Osteoblast (primary cell): ENCODE data around the gene RMC1. TPM values are rescaled to one million over a fixed set of nuclear protein-coding genes. Genes with fewer than 3 reads are reported as not detected.

Experiments
- DNase-seq: peaks from one replicate; pipeline ENCODE4 v3.0.0; 2011; ENCODE audit warnings: low spot score, mixed read lengths; ENCODE audit not compliant: insufficient read length; ENCODE audit errors: missing footprints
- H2AFZ ChIP-seq: 2 replicates; pipeline ENCODE4 v1.6.0; 2011; ENCODE audit warnings: mild to moderate bottlenecking, low read length
- H3K27ac ChIP-seq: 2 replicates; pipeline ENCODE4 v1.5.1; 2011; ENCODE audit warnings: mild to moderate bottlenecking, low read depth, low read length, moderate library complexity
- H3K27me3 ChIP-seq: 2 replicates; pipeline ENCODE4 v1.6.0; 2012; ENCODE audit warnings: mild to moderate bottlenecking, control low read depth, inconsistent platforms, low read length, moderate library complexity; ENCODE audit not compliant: insufficient read depth
- H3K36me3 ChIP-seq: 2 replicates; pipeline ENCODE4 v1.5.1; 2011; ENCODE audit warnings: mild to moderate bottlenecking, low read length, control low read depth, moderate library complexity; ENCODE audit not compliant: insufficient read depth
- H3K4me1 ChIP-seq: 2 replicates; pipeline ENCODE4 v1.5.1; 2011; ENCODE audit warnings: mild to moderate bottlenecking, low read length, control low read depth, moderate library complexity; ENCODE audit not compliant: insufficient read depth
- H3K4me2 ChIP-seq: 2 replicates; pipeline ENCODE4 v1.6.0; 2011; ENCODE audit warnings: mild to moderate bottlenecking, low read length; ENCODE audit not compliant: insufficient read depth
- H3K4me3 ChIP-seq: fragments of 200-600 bp; sonication (generic); 3 replicates; pipeline ENCODE4 v1.5.1; 2012; ENCODE audit warnings: mild to moderate bottlenecking, low read length, inconsistent platforms; ENCODE audit not compliant: insufficient read depth
- H3K79me2 ChIP-seq: 2 replicates; pipeline ENCODE4 v1.6.0; 2012; ENCODE audit warnings: mild to moderate bottlenecking, low read length, control low read depth, inconsistent platforms; ENCODE audit not compliant: insufficient read depth
- H3K9me3 ChIP-seq: 2 replicates; pipeline ENCODE4 v1.5.1; 2011; ENCODE audit warnings: low read depth, low read length, control low read depth
- H4K20me1 ChIP-seq: 2 replicates; pipeline ENCODE4 v1.6.0; 2012; ENCODE audit warnings: mild to moderate bottlenecking, low read length, control low read depth; ENCODE audit not compliant: insufficient read depth
- total RNA-seq: library from RNA; depleted of rRNA; stranded (reverse); fragments of >200 nt; gene quantifications from 2 replicates; pipeline ENCODE4 v1.2.3, GENCODE V29; 2012
- TF ChIP-seq, protein P1 (sequence below): IDR thresholded peaks from 2 replicates; pipeline ENCODE4 v1.5.1; 2011; ENCODE audit warnings: mild to moderate bottlenecking, low read depth, low read length, moderate library complexity; ENCODE audit errors: extremely low read depth

RMC1 gene
- total RNA-seq, 1 donor = 22.8 TPM

GRCh38 chr18:23499291-23499781, 4.0 kb upstream of the RMC1 start:
- Histone ChIP-seq H3K27me3 (no peaks in the 10 kb centered on the region), H3K9me3 (no peaks in the 10 kb centered on the region), H2AFZ (peak overlapping the region; percentile 36), H3K4me2 (peak overlapping the region; percentile 55), H3K36me3 (no peaks in the 10 kb centered on the region), H3K79me2 (peaks cover 10% of the 10 kb centered on the region), H3K4me3 (no peak overlapping the region), H4K20me1 (peaks cover 7% of the 10 kb centered on the region), H3K27ac (peak overlapping the region; percentile 49), H3K4me1 (peaks cover 20% of the 10 kb centered on the region)
- TF ChIP-seq, protein P1, sequence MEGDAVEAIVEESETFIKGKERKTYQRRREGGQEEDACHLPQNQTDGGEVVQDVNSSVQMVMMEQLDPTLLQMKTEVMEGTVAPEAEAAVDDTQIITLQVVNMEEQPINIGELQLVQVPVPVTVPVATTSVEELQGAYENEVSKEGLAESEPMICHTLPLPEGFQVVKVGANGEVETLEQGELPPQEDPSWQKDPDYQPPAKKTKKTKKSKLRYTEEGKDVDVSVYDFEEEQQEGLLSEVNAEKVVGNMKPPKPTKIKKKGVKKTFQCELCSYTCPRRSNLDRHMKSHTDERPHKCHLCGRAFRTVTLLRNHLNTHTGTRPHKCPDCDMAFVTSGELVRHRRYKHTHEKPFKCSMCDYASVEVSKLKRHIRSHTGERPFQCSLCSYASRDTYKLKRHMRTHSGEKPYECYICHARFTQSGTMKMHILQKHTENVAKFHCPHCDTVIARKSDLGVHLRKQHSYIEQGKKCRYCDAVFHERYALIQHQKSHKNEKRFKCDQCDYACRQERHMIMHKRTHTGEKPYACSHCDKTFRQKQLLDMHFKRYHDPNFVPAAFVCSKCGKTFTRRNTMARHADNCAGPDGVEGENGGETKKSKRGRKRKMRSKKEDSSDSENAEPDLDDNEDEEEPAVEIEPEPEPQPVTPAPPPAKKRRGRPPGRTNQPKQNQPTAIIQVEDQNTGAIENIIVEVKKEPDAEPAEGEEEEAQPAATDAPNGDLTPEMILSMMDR = no peak
- DNase-seq = peak; percentile 80

DNA sequence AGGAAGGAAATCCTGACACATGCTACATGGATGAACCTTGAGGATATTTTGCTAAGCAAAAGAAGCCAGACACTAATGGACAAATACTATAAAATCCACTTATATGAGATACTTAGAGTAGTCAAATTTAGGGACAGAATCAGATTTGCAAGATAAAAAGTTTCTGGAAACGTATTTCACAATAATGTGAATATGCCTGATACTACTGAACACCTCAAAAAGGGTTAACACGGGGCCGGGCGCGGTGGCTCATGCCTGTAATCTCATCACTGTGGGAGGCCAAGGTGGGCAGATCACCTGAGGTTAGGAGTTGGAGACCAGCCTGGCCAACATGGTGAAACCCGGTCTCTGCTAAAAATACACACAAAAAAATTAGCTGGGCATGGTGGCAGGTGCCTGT, 1.7 kb upstream of the RMC1 start:
- Histone ChIP-seq H3K4me1 (peaks cover 24% of the 10 kb centered on the region), H3K79me2 (peaks cover 25% of the 10 kb centered on the region), H2AFZ (no peak overlapping the region), H3K27me3 (no peaks in the 10 kb centered on the region), H3K4me3 (no peak overlapping the region), H4K20me1 (peaks cover 10% of the 10 kb centered on the region), H3K9me3 (no peaks in the 10 kb centered on the region), H3K27ac (no peak overlapping the region), H3K36me3 (peaks cover 7% of the 10 kb centered on the region), H3K4me2 (no peak overlapping the region)
- DNase-seq = no peak
- TF ChIP-seq, protein P1 = no peak

DNA sequence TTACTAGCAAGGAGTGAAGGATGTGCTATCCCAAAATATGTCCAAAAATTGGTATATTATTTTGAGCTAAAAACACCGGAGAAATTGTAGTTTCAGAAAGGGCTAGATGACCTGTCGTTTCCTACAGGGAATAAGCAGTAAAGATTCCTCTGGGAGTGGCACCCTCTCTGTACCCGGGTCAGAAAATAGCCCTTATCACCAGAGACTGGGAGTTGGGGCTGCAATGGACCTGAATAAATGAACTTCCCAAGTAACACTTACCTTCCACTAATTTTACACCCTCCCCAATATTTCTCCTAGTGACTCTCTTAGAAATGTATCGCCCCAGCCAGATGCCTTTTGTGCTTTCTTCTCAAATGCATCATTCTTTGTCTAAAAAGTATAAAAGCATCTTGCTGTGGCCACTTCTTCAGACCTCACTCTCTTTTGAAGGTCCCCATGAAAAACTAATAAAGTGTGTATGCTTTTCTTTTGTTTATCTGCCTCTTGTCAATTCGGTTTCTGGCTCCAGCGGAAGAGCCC, 734 bp upstream of the RMC1 start:
- Histone ChIP-seq H3K36me3 (peaks cover 16% of the 10 kb centered on the region), H3K79me2 (peaks cover 34% of the 10 kb centered on the region), H3K9me3 (no peaks in the 10 kb centered on the region), H3K4me2 (peak overlapping the region; percentile 93), H3K27me3 (no peaks in the 10 kb centered on the region), H3K4me1 (peaks cover 24% of the 10 kb centered on the region), H2AFZ (peak overlapping the region; percentile 97), H3K4me3 (peak overlapping the region; percentile 98), H4K20me1 (peaks cover 10% of the 10 kb centered on the region), H3K27ac (peak overlapping the region; percentile 68)
- TF ChIP-seq, protein P1 = no peak
- DNase-seq = peak; percentile 44

DNA sequence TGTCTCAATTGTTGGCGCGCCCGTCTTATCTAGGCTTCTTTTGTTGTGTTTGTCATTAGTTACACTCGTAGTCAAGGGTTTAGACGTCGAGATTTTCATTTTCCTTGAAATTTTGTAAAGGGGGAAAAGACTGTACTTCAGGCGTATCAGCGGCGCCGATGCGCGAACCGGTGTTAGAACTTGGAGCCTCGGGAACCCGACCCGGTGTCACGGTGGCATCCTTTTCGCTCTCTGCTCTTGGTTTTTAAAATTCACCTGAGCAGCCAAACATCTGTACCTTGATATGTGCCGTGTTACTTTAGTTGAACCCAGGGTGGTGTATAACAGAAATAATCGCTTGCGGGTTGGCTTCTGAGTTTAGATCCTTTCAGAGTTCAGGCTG, 643 bp downstream of the RMC1 start:
- Histone ChIP-seq H3K79me2 (peaks cover 45% of the 10 kb centered on the region), H3K9me3 (no peaks in the 10 kb centered on the region), H3K27me3 (no peaks in the 10 kb centered on the region), H3K36me3 (peaks cover 29% of the 10 kb centered on the region), H3K4me3 (peak overlapping the region; percentile 98), H3K4me2 (peak overlapping the region; percentile 93), H3K4me1 (peaks cover 23% of the 10 kb centered on the region), H2AFZ (peak overlapping the region; percentile 77), H4K20me1 (peaks cover 10% of the 10 kb centered on the region), H3K27ac (peak overlapping the region; percentile 65)
- DNase-seq = peak; percentile 44
- TF ChIP-seq, protein P1 = no peak
